ENCODE measurements around the gene RARG.

The RARG gene

DNA sequence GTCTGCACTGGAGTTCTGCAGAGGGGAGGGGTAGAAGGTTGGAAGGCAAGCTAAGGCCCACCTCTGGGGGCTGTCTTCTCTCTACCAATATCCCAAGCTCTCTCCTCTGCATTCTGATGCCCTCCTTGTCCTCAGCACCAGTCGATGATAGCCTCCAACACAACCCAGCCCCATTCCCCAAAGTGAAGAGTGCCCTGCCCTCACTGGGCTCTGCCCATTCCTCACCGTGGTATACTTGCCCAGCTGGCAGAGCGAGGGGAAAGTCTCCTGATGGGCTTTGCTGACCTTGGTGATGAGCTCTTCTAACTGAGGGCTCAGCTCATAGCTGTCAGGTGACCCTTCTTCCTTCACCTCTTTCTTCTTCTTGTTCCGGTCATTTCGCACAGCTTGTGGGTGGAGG is 17.8 kb downstream of the RARG start:
- no peak for TF ChIP-seq POLR2AphosphoS5 (IDR thresholded peaks at IDR 0.05; ENCODE audit: low read depth, low read length)
- TF ChIP-seq SIN3A (IDR thresholded peaks at IDR 0.05; ENCODE audit: borderline replicate concordance, insufficient read depth, low read length) = no peak
- TF ChIP-seq TAF1 (IDR thresholded peaks at IDR 0.05; ENCODE audit: borderline replicate concordance, insufficient read depth, low read length) = no peak
- TF ChIP-seq, protein P1, sequence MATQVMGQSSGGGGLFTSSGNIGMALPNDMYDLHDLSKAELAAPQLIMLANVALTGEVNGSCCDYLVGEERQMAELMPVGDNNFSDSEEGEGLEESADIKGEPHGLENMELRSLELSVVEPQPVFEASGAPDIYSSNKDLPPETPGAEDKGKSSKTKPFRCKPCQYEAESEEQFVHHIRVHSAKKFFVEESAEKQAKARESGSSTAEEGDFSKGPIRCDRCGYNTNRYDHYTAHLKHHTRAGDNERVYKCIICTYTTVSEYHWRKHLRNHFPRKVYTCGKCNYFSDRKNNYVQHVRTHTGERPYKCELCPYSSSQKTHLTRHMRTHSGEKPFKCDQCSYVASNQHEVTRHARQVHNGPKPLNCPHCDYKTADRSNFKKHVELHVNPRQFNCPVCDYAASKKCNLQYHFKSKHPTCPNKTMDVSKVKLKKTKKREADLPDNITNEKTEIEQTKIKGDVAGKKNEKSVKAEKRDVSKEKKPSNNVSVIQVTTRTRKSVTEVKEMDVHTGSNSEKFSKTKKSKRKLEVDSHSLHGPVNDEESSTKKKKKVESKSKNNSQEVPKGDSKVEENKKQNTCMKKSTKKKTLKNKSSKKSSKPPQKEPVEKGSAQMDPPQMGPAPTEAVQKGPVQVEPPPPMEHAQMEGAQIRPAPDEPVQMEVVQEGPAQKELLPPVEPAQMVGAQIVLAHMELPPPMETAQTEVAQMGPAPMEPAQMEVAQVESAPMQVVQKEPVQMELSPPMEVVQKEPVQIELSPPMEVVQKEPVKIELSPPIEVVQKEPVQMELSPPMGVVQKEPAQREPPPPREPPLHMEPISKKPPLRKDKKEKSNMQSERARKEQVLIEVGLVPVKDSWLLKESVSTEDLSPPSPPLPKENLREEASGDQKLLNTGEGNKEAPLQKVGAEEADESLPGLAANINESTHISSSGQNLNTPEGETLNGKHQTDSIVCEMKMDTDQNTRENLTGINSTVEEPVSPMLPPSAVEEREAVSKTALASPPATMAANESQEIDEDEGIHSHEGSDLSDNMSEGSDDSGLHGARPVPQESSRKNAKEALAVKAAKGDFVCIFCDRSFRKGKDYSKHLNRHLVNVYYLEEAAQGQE (IDR thresholded peaks at IDR 0.05; ENCODE audit: insufficient read depth in 1 of 2, low read depth in 2 of 2, low read length in 2 of 2) = no peak
- no peak for TF ChIP-seq FOXP2 (optimal IDR thresholded peaks at IDR 0.05; ENCODE audit: borderline replicate concordance, extremely low read depth, extremely low read length, insufficient read depth)

DNA sequence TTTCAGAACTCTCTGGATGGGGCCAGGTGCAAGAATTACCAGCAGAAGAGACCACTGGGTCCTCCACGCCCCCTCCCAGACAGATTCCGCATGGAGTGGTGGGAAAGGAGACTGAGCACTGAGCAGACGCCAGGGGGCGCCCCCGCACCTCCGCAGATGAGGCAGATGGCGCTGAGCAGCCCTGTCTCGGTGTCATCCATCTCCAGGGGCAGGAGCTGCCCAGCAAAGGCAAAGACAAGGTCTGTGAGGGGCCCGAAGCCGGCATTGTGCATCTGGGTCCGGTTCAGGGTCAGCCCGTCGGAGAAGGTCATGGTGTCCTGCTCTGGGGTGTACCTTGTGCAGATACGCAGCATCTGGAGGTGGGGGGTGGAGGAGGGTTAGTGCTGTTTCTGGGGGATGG is 18.7 kb downstream of the RARG start:
- no peak for TF ChIP-seq TAF1 (IDR thresholded peaks at IDR 0.05; ENCODE audit: borderline replicate concordance, insufficient read depth, low read length)
- peak; percentile 38 for TF ChIP-seq FOXP2 (optimal IDR thresholded peaks at IDR 0.05; ENCODE audit: borderline replicate concordance, extremely low read depth, extremely low read length, insufficient read depth)

DNA sequence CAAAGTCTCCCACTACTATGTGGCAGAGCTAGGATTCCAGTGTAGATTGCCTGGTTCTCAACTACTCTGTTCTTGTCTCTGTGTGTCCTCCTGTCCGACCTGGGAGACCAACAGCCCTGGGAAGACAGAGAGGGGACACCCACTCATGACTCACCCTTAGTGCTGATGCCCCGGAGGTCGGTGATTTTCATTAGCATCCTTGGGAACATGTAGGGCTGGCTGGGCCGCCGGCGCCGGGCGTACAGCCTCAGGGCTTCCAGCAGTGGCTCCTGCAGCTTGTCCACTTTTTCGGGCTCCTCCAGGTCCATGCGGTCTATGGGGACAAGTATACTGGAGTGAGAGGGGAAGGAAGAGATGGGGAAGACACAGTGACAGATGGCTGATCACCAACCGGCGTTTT is 19.1 kb downstream of the RARG start:
- TF ChIP-seq SIN3A (IDR thresholded peaks at IDR 0.05; ENCODE audit: borderline replicate concordance, insufficient read depth, low read length) (no peak), TAF1 (IDR thresholded peaks at IDR 0.05; ENCODE audit: borderline replicate concordance, insufficient read depth, low read length) (no peak), POLR2AphosphoS5 (IDR thresholded peaks at IDR 0.05; ENCODE audit: low read depth, low read length) (no peak), FOXP2 (optimal IDR thresholded peaks at IDR 0.05; ENCODE audit: borderline replicate concordance, extremely low read depth, extremely low read length, insufficient read depth) (no peak)
- TF ChIP-seq, protein P1 (IDR thresholded peaks at IDR 0.05; ENCODE audit: insufficient read depth in 1 of 2, low read depth in 2 of 2, low read length in 2 of 2) = no peak

DNA sequence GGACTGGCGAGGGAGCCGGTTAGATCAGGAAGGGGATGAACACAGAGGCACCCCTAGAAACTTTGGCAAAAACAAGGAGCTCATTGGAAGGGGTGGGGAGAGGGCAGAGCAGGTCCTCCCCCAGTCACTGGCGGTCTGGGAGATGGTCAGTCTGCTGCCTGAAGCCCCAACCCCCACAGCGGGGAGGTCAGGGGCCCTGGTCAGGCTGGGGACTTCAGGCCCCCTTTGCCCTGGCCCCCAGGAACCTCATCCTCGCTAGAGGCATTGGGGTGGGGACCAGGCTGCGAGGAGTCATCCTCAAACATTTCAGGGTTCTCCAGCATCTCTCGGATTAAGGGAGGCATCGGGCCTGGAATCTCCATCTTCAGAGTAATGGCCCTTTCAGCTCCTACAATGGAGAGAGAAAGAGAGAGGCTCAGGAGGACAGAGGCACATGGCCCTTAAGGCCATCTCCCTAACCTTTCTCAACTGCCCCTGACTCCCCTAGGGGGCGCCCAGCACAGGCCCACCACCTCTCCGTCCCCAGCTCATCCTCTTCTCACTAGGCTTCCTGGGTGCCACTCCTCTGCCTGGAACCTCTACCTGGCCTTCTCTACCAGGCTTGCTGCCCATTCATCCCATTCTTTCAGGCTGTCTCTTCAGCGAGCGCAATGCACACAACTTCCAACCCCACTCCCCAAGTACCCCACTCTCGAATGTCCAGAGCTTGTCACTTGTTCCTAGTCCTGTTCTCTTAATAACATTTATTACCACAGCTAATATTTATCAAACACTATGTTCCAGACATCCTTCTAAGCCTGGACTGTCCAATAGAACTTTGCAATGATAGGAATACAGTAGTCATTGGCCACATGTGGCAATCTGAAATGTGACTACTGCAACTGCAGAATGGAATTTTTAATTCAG is 20.3 kb downstream of the RARG start:
- TF ChIP-seq POLR2AphosphoS5 (IDR thresholded peaks at IDR 0.05; ENCODE audit: low read depth, low read length) = no peak
- no peak for TF ChIP-seq TAF1 (IDR thresholded peaks at IDR 0.05; ENCODE audit: borderline replicate concordance, insufficient read depth, low read length)
- TF ChIP-seq SIN3A (IDR thresholded peaks at IDR 0.05; ENCODE audit: borderline replicate concordance, insufficient read depth, low read length) = no peak
- TF ChIP-seq FOXP2 (optimal IDR thresholded peaks at IDR 0.05; ENCODE audit: borderline replicate concordance, extremely low read depth, extremely low read length, insufficient read depth) = no peak
- TF ChIP-seq, protein P1 (IDR thresholded peaks at IDR 0.05; ENCODE audit: insufficient read depth in 1 of 2, low read depth in 2 of 2, low read length in 2 of 2) = no peak

DNA sequence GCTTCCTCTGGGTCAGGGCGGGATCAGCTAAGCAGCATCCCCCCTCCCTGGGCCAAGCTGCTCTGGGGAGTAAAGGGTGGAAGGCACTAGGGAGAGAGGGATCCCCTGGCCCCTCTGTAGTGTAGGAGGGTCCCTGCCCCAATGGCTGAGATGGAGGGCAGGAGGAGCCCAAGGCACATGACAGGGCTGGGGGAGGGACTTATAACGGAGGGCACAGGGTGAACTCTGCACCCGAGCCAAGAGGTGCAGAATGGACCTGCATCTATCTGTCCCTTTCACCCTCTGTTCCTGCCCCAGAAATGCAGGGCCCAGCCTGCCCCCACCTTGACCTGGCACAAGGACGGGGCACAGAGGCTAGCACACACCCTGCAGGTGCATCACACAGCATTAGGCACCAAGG is 21.2 kb downstream of the RARG start:
- TF ChIP-seq TAF1 (IDR thresholded peaks at IDR 0.05; ENCODE audit: borderline replicate concordance, insufficient read depth, low read length) (no peak), FOXP2 (optimal IDR thresholded peaks at IDR 0.05; ENCODE audit: borderline replicate concordance, extremely low read depth, extremely low read length, insufficient read depth) (no peak)

DNA sequence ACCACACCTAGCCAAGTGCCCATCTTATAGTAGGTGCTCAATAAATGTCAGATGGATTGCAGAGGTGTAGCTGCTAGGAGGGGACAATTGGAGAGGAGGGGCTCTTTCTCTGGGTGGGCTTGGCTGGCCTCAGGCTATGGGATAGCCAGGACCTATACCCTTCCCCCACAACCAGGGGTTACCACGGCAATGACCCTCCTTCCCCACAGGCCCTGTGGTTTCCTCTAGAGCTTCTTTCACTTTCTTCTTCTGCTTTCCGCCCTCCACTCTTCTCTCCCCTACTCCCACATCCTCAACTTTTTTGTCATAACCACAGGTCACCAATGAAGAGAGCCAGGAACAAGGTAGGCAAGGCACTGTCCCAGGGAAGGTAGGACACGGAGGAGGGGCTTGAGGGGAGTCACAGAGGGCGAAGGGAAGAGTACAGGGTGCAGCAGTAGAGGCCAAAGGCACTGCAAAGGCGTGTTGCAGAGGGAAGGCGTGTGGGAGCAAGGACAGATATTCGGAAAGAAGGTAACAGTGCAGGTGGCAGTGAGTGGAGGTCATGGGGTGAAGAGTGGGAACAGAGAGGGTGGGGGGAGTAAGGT is 23.0 kb downstream of the RARG start:
- TF ChIP-seq TAF1 (IDR thresholded peaks at IDR 0.05; ENCODE audit: borderline replicate concordance, insufficient read depth, low read length) = no peak
- TF ChIP-seq, protein P1 (IDR thresholded peaks at IDR 0.05; ENCODE audit: insufficient read depth in 1 of 2, low read depth in 2 of 2, low read length in 2 of 2) = no peak
- no peak for TF ChIP-seq SIN3A (IDR thresholded peaks at IDR 0.05; ENCODE audit: borderline replicate concordance, insufficient read depth, low read length)
- TF ChIP-seq POLR2AphosphoS5 (IDR thresholded peaks at IDR 0.05; ENCODE audit: low read depth, low read length) = no peak
- TF ChIP-seq FOXP2 (optimal IDR thresholded peaks at IDR 0.05; ENCODE audit: borderline replicate concordance, extremely low read depth, extremely low read length, insufficient read depth) = no peak

Measured in PFSK-1 (cell line).